ENCODE data around the gene UGT1A8. TPM values are rescaled to one million over a fixed set of nuclear protein-coding genes. Genes with fewer than 3 reads are reported as not detected.
A peak's percentile ranks its signal among the peaks of the same experiment; 100 is the strongest.
"Not testable (repeated sequence)": the region's sequence is repeated elsewhere in the genome, so short reads cannot be mapped to it uniquely, and the experiment has no call there.

UGT1A8 gene
- total and polyA plus RNA-seq, 12 donors, result 0.05 TPM; not detected in 11

- no peak overlapping the region for H3K27ac ChIP-seq
- peaks cover 9% of the 10 kb centered on the region for H3K27me3 ChIP-seq
- WGBS, 4 donors, result 48 to 58% (median 53%) methylated on average over 5 of the region's 5 CpGs
- H3K36me3 ChIP-seq (replicated peaks in 1 of 2), result no peaks in the 10 kb centered on the region
- no peaks in the 10 kb centered on the region for H3K4me1 ChIP-seq (replicated peaks in 1 of 2)
- intact Hi-C loops (cut with DNase I), result no loop called here
- no peaks in the 10 kb centered on the region for H3K9me3 ChIP-seq (replicated peaks in 1 of 3)
- DNase-seq, result no peak
- no peak for TF ChIP-seq CTCF (IDR thresholded peaks at IDR 0.05)
- TF ChIP-seq POLR2A (IDR thresholded peaks at IDR 0.05), result no peak
- no peak overlapping the region for H3K4me3 ChIP-seq
Observed at GRCh38 chr2:233627331-233628025, 10.0 kb downstream of the UGT1A8 start.

GRCh38 chr2:233636306-233636705 is 18.9 kb downstream of the UGT1A8 start, which contains the start of gene UGT1A10:
TSS of gene UGT1A10 (plus strand) at chr2:233636448. CDS start at chr2:233636523, 75 bp downstream.
- H3K36me3 ChIP-seq (replicated peaks in 1 of 2); H3K27ac ChIP-seq; H3K9me3 ChIP-seq (replicated peaks in 1 of 3); H3K4me3 ChIP-seq; intact Hi-C loops (cut with DNase I); H3K4me1 ChIP-seq (replicated peaks in 1 of 2); H3K27me3 ChIP-seq; DNase-seq: not testable (repeated sequence)
- 80 to 89% (median 85%) methylated on average over 9 to 10 of the region's 10 CpGs for WGBS, 4 donors

GRCh38 chr2:233638836-233639235 is 21.4 kb downstream of the UGT1A8 start:
- H3K4me3 ChIP-seq, result no peak overlapping the region
- no peak for TF ChIP-seq POLR2A (IDR thresholded peaks at IDR 0.05)
- no peak for TF ChIP-seq CTCF (IDR thresholded peaks at IDR 0.05)
- no peaks in the 10 kb centered on the region for H3K36me3 ChIP-seq (replicated peaks in 1 of 2)
- 45 to 63% (median 56%) methylated on average over 5 of the region's 5 CpGs for WGBS, 4 donors
- H3K9me3 ChIP-seq (replicated peaks in 1 of 3), result peaks cover 0 to 2% (median 0%) of the 10 kb centered on the region in 3 donors
- H3K4me1 ChIP-seq (replicated peaks in 1 of 2), result no peaks in the 10 kb centered on the region
- no peak overlapping the region for H3K27ac ChIP-seq
- intact Hi-C loops (cut with DNase I), result no loop called here
- DNase-seq, result no peak
- H3K27me3 ChIP-seq, result peaks cover 6% of the 10 kb centered on the region

GRCh38 chr2:233639860-233640259 is 22.4 kb downstream of the UGT1A8 start:
- Histone ChIP-seq H3K27ac (no peak overlapping the region), H3K4me3 (no peak overlapping the region), H3K9me3 (replicated peaks in 1 of 3) (peaks cover 0 to 2% (median 0%) of the 10 kb centered on the region in 3 donors), H3K4me1 (replicated peaks in 1 of 2) (no peaks in the 10 kb centered on the region), H3K27me3 (peaks cover 6% of the 10 kb centered on the region), H3K36me3 (replicated peaks in 1 of 2) (no peaks in the 10 kb centered on the region)
- DNase-seq, result no peak
- intact Hi-C loops (cut with DNase I), result no loop called here
- no peak for TF ChIP-seq POLR2A (IDR thresholded peaks at IDR 0.05)
- no peak for TF ChIP-seq CTCF (IDR thresholded peaks at IDR 0.05)

- WGBS, 4 donors, result 66 to 100% (median 71%) methylated on average over 1 of the region's 1 CpG
- no peaks in the 10 kb centered on the region for H3K36me3 ChIP-seq (replicated peaks in 1 of 2)
- intact Hi-C loops (cut with DNase I), result no loop called here
Observed at GRCh38 chr2:233643128-233643527, 25.7 kb downstream of the UGT1A8 start.

GRCh38 chr2:233646033-233646432 is 28.6 kb downstream of the UGT1A8 start:
- intact Hi-C loops (cut with DNase I); H3K36me3 ChIP-seq (replicated peaks in 1 of 2); DNase-seq; H3K27me3 ChIP-seq; H3K27ac ChIP-seq; H3K4me3 ChIP-seq; H3K4me1 ChIP-seq (replicated peaks in 1 of 2); H3K9me3 ChIP-seq (replicated peaks in 1 of 3): not testable (repeated sequence)
- 79 to 82% (median 82%) methylated on average over 2 to 3 of the region's 3 CpGs for WGBS, 4 donors

More at GRCh38 chr2:233643128-233643527, 25.7 kb downstream of the UGT1A8 start:
- peak in 1 of 7 donors; percentile 4 for DNase-seq
- H3K4me1 ChIP-seq (replicated peaks in 1 of 2), result no peaks in the 10 kb centered on the region
- H3K9me3 ChIP-seq (replicated peaks in 1 of 3), result peaks cover 0 to 2% (median 0%) of the 10 kb centered on the region in 3 donors
- no peak overlapping the region for H3K27ac ChIP-seq
- peaks cover 6% of the 10 kb centered on the region for H3K27me3 ChIP-seq
- H3K4me3 ChIP-seq, result no peak overlapping the region
- TF ChIP-seq CTCF (IDR thresholded peaks at IDR 0.05) (no peak), POLR2A (IDR thresholded peaks at IDR 0.05) (no peak)

Data from adrenal gland (tissue), 12 donors.